Mucosa of descending colon (tissue), 3 donors: ENCODE measurements around the gene JPH4. TPM values are rescaled to one million over a fixed set of nuclear protein-coding genes. Genes with fewer than 3 reads are reported as not detected.
"Not testable (repeated sequence)": the region's sequence is repeated elsewhere in the genome, so short reads cannot be mapped to it uniquely, and the experiment has no call there.

Experiments
- ATAC-seq: fragments of 200-7000 bp; cut with Tn5 transposase; one replicate; pipeline ENCODE4 v1.9.1; 2020; ENCODE audit warnings: mild to moderate bottlenecking, moderate library complexity
- DNase-seq, 3 donors: peaks; one replicate each; pipeline ENCODE4 v3.0.0-alpha.2; 2020
- H3K36me3 ChIP-seq: fragments of 200-600 bp; one replicate; pipeline ENCODE4 v1.8.0; 2021; ENCODE audit warnings: low read depth, mild to moderate bottlenecking
- H3K4me1 ChIP-seq: fragments of 200-600 bp; one replicate; pipeline ENCODE4 v1.8.0; 2021; ENCODE audit warnings: low read depth, mild to moderate bottlenecking
- H3K4me3 ChIP-seq: fragments of 200-600 bp; one replicate; pipeline ENCODE4 v1.8.0; 2021; ENCODE audit warnings: mild to moderate bottlenecking
- H3K9me3 ChIP-seq: fragments of 200-600 bp; one replicate; pipeline ENCODE4 v1.8.0; 2021; ENCODE audit warnings: mild to moderate bottlenecking
- CTCF ChIP-seq: fragments of 200-600 bp; IDR thresholded peaks from one replicate; pipeline ENCODE4 v1.8.0; 2022; ENCODE audit warnings: antibody characterized with exemption, mild to moderate bottlenecking
- intact Hi-C, 2 donors: fragments of 100-400 bp; cut with DNase I in 1 of 2; cut with micrococcal nuclease in 1 of 2; formaldehyde crosslinking; loops; one replicate each; pipeline versions ENCODE4 v1.11.0 to v1.11.1; 2022; cut with DNase I, micrococcal nuclease
- total RNA-seq, 3 donors: library from RNA; stranded (reverse); fragmentation: NEBNext Ultra II Directional in 2 of 3; extraction: Animal tissue kit (Norgen Biotek cat#: 25700) in 2 of 3; gene quantifications; one replicate each; pipeline versions ENCODE4 v1.2.1 to v1.2.4, GENCODE V29; 2021 to 2023
- donor health status: DM: no; HTN: no; CAD: no; lungs with moderate emphysema.
- donor health status: DM: no; HTN: no; CAD: no.
- donor health status: DM: no; HTN: yes; CAD: no.

The JPH4 gene
- total RNA-seq, 3 donors from 2014 or later: 0.26 to 3.7 (median 0.87) TPM

GRCh38 chr14:23589606-23590005, 11.0 kb upstream of the JPH4 start:
- no peak for TF ChIP-seq CTCF
- H3K36me3 ChIP-seq: no peaks in the 10 kb centered on the region
- intact Hi-C loops: no loop called here
- H3K9me3 ChIP-seq: no peaks in the 10 kb centered on the region
- no peak for ATAC-seq
- H3K4me1 ChIP-seq: peaks cover 5% of the 10 kb centered on the region
- DNase-seq: no peak
- no peak overlapping the region for H3K4me3 ChIP-seq

- Histone ChIP-seq H3K36me3 (no peaks in the 10 kb centered on the region), H3K9me3 (no peaks in the 10 kb centered on the region), H3K4me1 (peaks cover 5% of the 10 kb centered on the region), H3K4me3 (no peak overlapping the region)
- intact Hi-C loops: no loop called here
- peak; percentile 100 for ATAC-seq
- DNase-seq: peak; percentile 87 to 94 (median 92)
- peak; percentile 52 for TF ChIP-seq CTCF
Observed at GRCh38 chr14:23588884-23589598, 10.5 kb upstream of the JPH4 start.

- H3K36me3 ChIP-seq, H3K4me3 ChIP-seq, ATAC-seq, intact Hi-C loops, DNase-seq, H3K4me1 ChIP-seq, H3K9me3 ChIP-seq: not testable (repeated sequence)
Observed at GRCh38 chr14:23584527-23585203, 6.1 kb upstream of the JPH4 start.

- H3K4me1 ChIP-seq, H3K9me3 ChIP-seq, H3K4me3 ChIP-seq, ATAC-seq, intact Hi-C loops, H3K36me3 ChIP-seq, DNase-seq: not testable (repeated sequence)
Observed at GRCh38 chr14:23583761-23584526, 5.4 kb upstream of the JPH4 start.

- H3K4me3 ChIP-seq: no peak overlapping the region
- DNase-seq (no peak), ATAC-seq (no peak)
- no peaks in the 10 kb centered on the region for H3K4me1 ChIP-seq
- no peak for TF ChIP-seq CTCF
- no peaks in the 10 kb centered on the region for H3K9me3 ChIP-seq
- no peaks in the 10 kb centered on the region for H3K36me3 ChIP-seq
- intact Hi-C loops: no loop called here
Observed at GRCh38 chr14:23582906-23583760, 4.5 kb upstream of the JPH4 start.

- intact Hi-C loops: no loop called here
- Histone ChIP-seq H3K4me3 (no peak overlapping the region), H3K36me3 (no peaks in the 10 kb centered on the region), H3K9me3 (no peaks in the 10 kb centered on the region), H3K4me1 (peaks cover 16% of the 10 kb centered on the region)
- DNase-seq (no peak), ATAC-seq (no peak)
- TF ChIP-seq CTCF: no peak
Observed at GRCh38 chr14:23580948-23581281, 2.3 kb upstream of the JPH4 start.
